K562 (cell line): ENCODE measurements around the gene PRAME. TPM values are rescaled to one million over a fixed set of nuclear protein-coding genes. Genes with fewer than 3 reads are reported as not detected.
A peak's percentile ranks its signal among the peaks of the same experiment; 100 is the strongest.

Source experiments
- ZNF316 ChIP-seq: fragments of 450-650 bp; IDR thresholded peaks from 2 replicates; pipeline ENCODE4 v1.6.1; 2016
- polyA plus RNA-seq, 8 experiments: library from polyadenylated mRNA; depleted of rRNA in 4 of 8; stranded (reverse) in 5 of 8; unstranded in 3 of 8; fragments of >200 nt; fragmentation: Nextera tagmentation in 2 of 8; fragmentation: Illumina TruSeq in 1 of 8; extraction: Ambion mirVana in 2 of 8; extraction: Trizol in 1 of 8; gene quantifications; 2 replicates each; pipeline versions ENCODE4 v1.2.1 to v1.2.3, GENCODE V29; 2011 to 2014; ENCODE audit warnings: inconsistent platforms in 1 of 8, missing spikeins in 1 of 8
- total RNA-seq, 7 experiments: library from RNA; depleted of rRNA in 6 of 7; stranded (reverse); fragments of >200 nt in 6 of 7; fragmentation: Illumina TruSeq in 2 of 7; extraction: Trizol in 2 of 7; gene quantifications; 2 replicates each; pipeline versions ENCODE4 v1.2.1 to v1.2.3, GENCODE V29; 2011 to 2021; ENCODE audit warnings: low replicate concordance in 1 of 7
- TF ChIP-seq, protein P1 (sequence below): fragments of 200-600 bp; sonication (generic); IDR thresholded peaks from one replicate; pipeline ENCODE4 v1.6.1; 2012; ENCODE audit warnings: mild to moderate bottlenecking, low read depth, low read length, inconsistent platforms
- TF ChIP-seq, protein P2 (sequence below): sonication (generic); formaldehyde crosslinking; IDR thresholded peaks from 2 replicates; pipeline ENCODE4 v1.8.0; 2023; ENCODE audit warnings: missing genetic modification reagents, mild to moderate bottlenecking, borderline replicate concordance
- TF ChIP-seq, protein P3 (sequence below): fragments of 450-650 bp; IDR thresholded peaks from 2 replicates; pipeline ENCODE4 v1.6.1; 2016

The PRAME gene
- total and polyA plus RNA-seq, 9 of the 15 experiments (the other 6 are each of a cell fraction or from before 2014, with no cell fraction given) = 662 to 2,141 (median 1,142) TPM

DNA sequence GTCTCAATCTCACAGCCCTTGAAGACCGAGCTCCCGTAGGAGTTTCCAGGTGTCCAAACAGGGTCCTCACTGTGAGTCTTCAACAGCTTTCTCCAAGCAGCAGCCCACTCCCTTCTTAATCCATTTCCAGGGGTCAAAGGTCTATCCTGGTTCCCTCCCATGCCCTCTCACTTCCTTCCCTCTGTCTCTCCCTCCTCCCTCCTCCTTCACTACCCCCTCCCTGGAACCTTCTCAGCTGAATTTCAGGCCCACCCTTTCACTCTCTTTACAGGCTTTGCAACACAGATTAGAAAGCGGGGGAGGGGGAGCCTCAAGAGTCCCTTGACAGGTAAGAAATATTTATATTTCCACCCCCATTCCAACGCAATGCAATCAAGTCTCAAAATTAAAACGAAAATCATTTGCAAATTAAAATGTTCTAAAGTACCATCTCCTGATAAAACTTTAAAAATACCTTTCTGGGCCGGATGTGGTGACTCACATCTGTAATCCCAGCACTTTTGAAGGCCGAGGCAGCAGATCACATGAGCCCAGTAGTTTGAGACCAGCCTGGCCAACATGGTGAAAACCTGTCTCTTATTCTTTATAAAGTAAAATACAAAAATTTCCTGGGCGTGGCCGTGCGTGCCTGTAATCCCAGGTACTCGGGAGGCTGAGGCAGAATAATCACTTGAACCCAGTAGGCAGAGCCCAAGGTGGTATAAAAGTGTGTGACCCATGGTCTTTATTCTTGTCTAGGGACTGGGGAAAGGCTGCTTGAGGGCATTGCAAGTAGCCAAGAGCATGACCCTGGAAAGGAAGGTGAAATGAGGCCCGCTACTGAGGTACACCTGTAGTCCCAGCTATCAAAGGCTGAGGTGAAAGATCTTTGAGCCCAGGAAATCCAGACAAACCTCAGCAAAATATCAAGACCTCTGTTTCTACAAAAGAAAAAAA is 38.1 kb downstream of the PRAME start (continued):
- TF ChIP-seq, protein P1, sequence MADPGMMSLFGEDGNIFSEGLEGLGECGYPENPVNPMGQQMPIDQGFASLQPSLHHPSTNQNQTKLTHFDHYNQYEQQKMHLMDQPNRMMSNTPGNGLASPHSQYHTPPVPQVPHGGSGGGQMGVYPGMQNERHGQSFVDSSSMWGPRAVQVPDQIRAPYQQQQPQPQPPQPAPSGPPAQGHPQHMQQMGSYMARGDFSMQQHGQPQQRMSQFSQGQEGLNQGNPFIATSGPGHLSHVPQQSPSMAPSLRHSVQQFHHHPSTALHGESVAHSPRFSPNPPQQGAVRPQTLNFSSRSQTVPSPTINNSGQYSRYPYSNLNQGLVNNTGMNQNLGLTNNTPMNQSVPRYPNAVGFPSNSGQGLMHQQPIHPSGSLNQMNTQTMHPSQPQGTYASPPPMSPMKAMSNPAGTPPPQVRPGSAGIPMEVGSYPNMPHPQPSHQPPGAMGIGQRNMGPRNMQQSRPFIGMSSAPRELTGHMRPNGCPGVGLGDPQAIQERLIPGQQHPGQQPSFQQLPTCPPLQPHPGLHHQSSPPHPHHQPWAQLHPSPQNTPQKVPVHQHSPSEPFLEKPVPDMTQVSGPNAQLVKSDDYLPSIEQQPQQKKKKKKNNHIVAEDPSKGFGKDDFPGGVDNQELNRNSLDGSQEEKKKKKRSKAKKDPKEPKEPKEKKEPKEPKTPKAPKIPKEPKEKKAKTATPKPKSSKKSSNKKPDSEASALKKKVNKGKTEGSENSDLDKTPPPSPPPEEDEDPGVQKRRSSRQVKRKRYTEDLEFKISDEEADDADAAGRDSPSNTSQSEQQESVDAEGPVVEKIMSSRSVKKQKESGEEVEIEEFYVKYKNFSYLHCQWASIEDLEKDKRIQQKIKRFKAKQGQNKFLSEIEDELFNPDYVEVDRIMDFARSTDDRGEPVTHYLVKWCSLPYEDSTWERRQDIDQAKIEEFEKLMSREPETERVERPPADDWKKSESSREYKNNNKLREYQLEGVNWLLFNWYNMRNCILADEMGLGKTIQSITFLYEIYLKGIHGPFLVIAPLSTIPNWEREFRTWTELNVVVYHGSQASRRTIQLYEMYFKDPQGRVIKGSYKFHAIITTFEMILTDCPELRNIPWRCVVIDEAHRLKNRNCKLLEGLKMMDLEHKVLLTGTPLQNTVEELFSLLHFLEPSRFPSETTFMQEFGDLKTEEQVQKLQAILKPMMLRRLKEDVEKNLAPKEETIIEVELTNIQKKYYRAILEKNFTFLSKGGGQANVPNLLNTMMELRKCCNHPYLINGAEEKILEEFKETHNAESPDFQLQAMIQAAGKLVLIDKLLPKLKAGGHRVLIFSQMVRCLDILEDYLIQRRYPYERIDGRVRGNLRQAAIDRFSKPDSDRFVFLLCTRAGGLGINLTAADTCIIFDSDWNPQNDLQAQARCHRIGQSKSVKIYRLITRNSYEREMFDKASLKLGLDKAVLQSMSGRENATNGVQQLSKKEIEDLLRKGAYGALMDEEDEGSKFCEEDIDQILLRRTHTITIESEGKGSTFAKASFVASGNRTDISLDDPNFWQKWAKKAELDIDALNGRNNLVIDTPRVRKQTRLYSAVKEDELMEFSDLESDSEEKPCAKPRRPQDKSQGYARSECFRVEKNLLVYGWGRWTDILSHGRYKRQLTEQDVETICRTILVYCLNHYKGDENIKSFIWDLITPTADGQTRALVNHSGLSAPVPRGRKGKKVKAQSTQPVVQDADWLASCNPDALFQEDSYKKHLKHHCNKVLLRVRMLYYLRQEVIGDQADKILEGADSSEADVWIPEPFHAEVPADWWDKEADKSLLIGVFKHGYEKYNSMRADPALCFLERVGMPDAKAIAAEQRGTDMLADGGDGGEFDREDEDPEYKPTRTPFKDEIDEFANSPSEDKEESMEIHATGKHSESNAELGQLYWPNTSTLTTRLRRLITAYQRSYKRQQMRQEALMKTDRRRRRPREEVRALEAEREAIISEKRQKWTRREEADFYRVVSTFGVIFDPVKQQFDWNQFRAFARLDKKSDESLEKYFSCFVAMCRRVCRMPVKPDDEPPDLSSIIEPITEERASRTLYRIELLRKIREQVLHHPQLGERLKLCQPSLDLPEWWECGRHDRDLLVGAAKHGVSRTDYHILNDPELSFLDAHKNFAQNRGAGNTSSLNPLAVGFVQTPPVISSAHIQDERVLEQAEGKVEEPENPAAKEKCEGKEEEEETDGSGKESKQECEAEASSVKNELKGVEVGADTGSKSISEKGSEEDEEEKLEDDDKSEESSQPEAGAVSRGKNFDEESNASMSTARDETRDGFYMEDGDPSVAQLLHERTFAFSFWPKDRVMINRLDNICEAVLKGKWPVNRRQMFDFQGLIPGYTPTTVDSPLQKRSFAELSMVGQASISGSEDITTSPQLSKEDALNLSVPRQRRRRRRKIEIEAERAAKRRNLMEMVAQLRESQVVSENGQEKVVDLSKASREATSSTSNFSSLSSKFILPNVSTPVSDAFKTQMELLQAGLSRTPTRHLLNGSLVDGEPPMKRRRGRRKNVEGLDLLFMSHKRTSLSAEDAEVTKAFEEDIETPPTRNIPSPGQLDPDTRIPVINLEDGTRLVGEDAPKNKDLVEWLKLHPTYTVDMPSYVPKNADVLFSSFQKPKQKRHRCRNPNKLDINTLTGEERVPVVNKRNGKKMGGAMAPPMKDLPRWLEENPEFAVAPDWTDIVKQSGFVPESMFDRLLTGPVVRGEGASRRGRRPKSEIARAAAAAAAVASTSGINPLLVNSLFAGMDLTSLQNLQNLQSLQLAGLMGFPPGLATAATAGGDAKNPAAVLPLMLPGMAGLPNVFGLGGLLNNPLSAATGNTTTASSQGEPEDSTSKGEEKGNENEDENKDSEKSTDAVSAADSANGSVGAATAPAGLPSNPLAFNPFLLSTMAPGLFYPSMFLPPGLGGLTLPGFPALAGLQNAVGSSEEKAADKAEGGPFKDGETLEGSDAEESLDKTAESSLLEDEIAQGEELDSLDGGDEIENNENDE = no peak
- TF ChIP-seq ZNF316 = no peak
- TF ChIP-seq, protein P2, sequence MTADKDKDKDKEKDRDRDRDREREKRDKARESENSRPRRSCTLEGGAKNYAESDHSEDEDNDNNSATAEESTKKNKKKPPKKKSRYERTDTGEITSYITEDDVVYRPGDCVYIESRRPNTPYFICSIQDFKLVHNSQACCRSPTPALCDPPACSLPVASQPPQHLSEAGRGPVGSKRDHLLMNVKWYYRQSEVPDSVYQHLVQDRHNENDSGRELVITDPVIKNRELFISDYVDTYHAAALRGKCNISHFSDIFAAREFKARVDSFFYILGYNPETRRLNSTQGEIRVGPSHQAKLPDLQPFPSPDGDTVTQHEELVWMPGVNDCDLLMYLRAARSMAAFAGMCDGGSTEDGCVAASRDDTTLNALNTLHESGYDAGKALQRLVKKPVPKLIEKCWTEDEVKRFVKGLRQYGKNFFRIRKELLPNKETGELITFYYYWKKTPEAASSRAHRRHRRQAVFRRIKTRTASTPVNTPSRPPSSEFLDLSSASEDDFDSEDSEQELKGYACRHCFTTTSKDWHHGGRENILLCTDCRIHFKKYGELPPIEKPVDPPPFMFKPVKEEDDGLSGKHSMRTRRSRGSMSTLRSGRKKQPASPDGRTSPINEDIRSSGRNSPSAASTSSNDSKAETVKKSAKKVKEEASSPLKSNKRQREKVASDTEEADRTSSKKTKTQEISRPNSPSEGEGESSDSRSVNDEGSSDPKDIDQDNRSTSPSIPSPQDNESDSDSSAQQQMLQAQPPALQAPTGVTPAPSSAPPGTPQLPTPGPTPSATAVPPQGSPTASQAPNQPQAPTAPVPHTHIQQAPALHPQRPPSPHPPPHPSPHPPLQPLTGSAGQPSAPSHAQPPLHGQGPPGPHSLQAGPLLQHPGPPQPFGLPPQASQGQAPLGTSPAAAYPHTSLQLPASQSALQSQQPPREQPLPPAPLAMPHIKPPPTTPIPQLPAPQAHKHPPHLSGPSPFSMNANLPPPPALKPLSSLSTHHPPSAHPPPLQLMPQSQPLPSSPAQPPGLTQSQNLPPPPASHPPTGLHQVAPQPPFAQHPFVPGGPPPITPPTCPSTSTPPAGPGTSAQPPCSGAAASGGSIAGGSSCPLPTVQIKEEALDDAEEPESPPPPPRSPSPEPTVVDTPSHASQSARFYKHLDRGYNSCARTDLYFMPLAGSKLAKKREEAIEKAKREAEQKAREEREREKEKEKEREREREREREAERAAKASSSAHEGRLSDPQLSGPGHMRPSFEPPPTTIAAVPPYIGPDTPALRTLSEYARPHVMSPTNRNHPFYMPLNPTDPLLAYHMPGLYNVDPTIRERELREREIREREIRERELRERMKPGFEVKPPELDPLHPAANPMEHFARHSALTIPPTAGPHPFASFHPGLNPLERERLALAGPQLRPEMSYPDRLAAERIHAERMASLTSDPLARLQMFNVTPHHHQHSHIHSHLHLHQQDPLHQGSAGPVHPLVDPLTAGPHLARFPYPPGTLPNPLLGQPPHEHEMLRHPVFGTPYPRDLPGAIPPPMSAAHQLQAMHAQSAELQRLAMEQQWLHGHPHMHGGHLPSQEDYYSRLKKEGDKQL (CRISPR knock-in tag) = peak; percentile 77; the same call in 1 of the 2 replicates
- TF ChIP-seq, protein P3, sequence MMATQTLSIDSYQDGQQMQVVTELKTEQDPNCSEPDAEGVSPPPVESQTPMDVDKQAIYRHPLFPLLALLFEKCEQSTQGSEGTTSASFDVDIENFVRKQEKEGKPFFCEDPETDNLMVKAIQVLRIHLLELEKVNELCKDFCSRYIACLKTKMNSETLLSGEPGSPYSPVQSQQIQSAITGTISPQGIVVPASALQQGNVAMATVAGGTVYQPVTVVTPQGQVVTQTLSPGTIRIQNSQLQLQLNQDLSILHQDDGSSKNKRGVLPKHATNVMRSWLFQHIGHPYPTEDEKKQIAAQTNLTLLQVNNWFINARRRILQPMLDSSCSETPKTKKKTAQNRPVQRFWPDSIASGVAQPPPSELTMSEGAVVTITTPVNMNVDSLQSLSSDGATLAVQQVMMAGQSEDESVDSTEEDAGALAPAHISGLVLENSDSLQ = no peak
